Measurements from ENCODE around the gene EPS8. TPM values are rescaled to one million over a fixed set of nuclear protein-coding genes. Genes with fewer than 3 reads are reported as not detected.

The EPS8 gene
- total and polyA plus RNA-seq, 3 donors from 2014 or later, result 40.0 to 81.8 (median 65.3) TPM

DNA sequence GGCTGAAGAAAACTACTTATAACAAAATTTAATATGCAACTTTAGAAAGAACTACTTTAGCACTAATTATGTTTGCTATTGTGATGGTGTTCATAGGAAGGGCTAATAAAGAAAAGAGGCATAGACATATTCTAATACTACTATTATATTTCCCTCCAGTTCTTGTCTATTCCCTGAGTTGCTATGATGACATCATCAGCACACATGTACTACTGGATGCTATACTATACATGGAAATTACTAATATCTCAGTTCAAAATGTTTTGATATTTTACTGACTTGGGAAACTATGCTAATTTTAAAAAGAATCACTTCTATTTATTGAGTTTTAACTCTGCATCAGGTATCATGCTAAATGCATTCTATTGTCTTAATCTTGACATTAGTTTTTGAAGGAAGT lies 101.6 kb downstream of the EPS8 start:
- intact Hi-C loops (cut with DNase I; ENCODE audit: low total_unique reads), result no loop called here
- no peak for DNase-seq
- H3K27ac ChIP-seq, result peak overlapping the region in 1 of 2 donors; percentile 73

DNA sequence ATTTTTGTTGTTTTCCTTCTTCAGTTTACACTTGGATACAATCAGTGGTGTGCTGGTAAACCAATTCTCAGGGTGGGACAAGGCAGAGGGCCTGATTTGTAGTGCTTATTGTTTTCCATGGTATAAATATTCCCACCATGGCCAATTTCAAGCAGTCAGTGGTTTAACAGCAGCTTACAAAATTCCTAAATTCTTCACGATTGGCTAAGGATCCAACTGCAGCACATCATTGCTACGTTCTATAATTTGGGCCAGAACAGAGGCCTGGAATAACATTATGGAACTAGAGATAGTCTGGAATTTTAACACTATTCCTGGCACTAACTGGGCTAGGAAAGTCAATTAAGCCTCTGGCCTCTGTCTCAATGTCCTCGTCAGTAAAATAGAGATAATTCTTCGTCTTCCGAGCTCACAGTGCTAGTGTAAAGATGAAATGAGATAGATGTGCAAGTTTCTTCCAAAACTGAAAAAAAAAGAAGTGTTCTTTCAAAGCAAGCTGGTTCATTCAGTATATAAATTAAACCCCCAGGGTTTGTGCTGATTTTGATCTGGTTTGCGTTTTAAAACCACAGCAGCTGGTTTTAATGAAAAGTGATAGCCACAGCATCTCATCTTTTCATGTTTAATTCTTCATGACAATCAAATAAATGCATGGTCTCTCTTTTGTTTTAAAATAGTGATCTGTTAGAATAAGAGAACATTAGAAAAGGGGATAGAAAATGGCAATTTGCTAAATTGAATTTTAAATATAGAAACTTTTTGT lies 104.1 kb downstream of the EPS8 start:
- Histone ChIP-seq H3K36me3 (ENCODE audit: low read depth, missing control alignments) (no peaks in the 10 kb centered on the region), H3K9me3 (no peaks in the 10 kb centered on the region), H3K27me3 (no peaks in the 10 kb centered on the region), H3K4me1 (peaks cover 11% of the 10 kb centered on the region), H3K27ac (no peak overlapping the region), H3K4me3 (no peak overlapping the region)
- no peak for DNase-seq
- WGBS, 2 donors, result 76 to 77% methylated on average over 6 of the region's 6 CpGs
- intact Hi-C loops (cut with DNase I; ENCODE audit: low total_unique reads), result no loop called here
- no peak for TF ChIP-seq POLR2A (IDR thresholded peaks at IDR 0.05)
- TF ChIP-seq, protein P1, sequence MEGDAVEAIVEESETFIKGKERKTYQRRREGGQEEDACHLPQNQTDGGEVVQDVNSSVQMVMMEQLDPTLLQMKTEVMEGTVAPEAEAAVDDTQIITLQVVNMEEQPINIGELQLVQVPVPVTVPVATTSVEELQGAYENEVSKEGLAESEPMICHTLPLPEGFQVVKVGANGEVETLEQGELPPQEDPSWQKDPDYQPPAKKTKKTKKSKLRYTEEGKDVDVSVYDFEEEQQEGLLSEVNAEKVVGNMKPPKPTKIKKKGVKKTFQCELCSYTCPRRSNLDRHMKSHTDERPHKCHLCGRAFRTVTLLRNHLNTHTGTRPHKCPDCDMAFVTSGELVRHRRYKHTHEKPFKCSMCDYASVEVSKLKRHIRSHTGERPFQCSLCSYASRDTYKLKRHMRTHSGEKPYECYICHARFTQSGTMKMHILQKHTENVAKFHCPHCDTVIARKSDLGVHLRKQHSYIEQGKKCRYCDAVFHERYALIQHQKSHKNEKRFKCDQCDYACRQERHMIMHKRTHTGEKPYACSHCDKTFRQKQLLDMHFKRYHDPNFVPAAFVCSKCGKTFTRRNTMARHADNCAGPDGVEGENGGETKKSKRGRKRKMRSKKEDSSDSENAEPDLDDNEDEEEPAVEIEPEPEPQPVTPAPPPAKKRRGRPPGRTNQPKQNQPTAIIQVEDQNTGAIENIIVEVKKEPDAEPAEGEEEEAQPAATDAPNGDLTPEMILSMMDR (IDR thresholded peaks at IDR 0.05), result no peak

More for the DNA sequence above, 101.6 kb downstream of the EPS8 start:
- Histone ChIP-seq H3K36me3 (ENCODE audit: low read depth, missing control alignments) (no peaks in the 10 kb centered on the region), H3K4me1 (peaks cover 20% of the 10 kb centered on the region), H3K4me3 (no peak overlapping the region), H3K9me3 (no peaks in the 10 kb centered on the region), H3K27me3 (no peaks in the 10 kb centered on the region)
- TF ChIP-seq POLR2A (IDR thresholded peaks at IDR 0.05), result no peak
- TF ChIP-seq, protein P1 (IDR thresholded peaks at IDR 0.05), result no peak

DNA sequence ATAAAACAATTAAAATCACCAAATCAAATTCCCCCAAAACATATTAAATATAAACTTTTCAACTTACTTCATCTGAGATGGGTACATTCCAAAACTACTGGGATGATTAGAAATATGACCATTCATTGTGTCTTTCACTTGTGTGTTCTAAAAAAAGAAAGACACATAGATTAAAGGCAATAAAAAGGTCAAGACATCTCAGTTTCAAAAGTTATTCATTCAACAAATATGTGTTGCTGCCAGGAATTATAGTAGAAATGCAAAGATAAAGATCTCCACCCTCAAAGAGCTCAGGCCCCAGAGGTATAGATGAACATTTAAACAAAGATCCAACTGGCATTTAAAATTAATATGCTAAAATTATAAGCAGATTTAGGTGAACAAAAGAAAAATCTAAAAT lies 106.4 kb downstream of the EPS8 start:
- TF ChIP-seq, protein P1 (IDR thresholded peaks at IDR 0.05), result no peak
- TF ChIP-seq POLR2A (IDR thresholded peaks at IDR 0.05), result no peak

DNA sequence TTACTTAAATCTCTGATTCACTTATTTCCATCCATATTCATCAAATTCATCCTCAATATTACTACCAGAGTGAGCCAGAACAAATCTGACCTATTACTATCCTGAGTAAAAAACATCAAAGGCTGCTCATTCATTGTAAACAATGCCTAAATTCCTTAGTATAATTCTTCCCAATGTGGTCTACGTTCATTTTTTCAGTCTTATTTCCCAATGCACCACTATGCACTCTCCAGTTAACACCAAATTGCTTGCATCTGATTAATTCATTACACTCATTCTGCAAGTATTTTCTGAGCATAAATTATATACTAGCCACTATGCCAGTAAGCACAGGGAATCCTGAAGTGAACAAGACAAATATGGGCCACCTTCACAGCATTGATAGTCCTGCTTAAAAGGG lies 110.0 kb downstream of the EPS8 start:
- DNase-seq, result no peak
- H3K4me3 ChIP-seq, result no peak overlapping the region
- H3K9me3 ChIP-seq, result no peaks in the 10 kb centered on the region
- no peaks in the 10 kb centered on the region for H3K36me3 ChIP-seq (ENCODE audit: low read depth, missing control alignments)
- H3K4me1 ChIP-seq, result no peaks in the 10 kb centered on the region
- no peaks in the 10 kb centered on the region for H3K27me3 ChIP-seq
- intact Hi-C loops (cut with DNase I; ENCODE audit: low total_unique reads), result no loop called here
- no peak for TF ChIP-seq POLR2A (IDR thresholded peaks at IDR 0.05)
- TF ChIP-seq, protein P1 (IDR thresholded peaks at IDR 0.05), result no peak
- WGBS, 2 donors, result 83 to 96% methylated on average over 1 of the region's 1 CpG
- H3K27ac ChIP-seq, result no peak overlapping the region

More for the DNA sequence above, 106.4 kb downstream of the EPS8 start:
- DNase-seq, result no peak
- intact Hi-C loops (cut with DNase I; ENCODE audit: low total_unique reads), result no loop called here
- Histone ChIP-seq H3K9me3 (no peaks in the 10 kb centered on the region), H3K4me3 (no peak overlapping the region), H3K36me3 (ENCODE audit: low read depth, missing control alignments) (no peaks in the 10 kb centered on the region), H3K27me3 (no peaks in the 10 kb centered on the region), H3K27ac (no peak overlapping the region), H3K4me1 (no peaks in the 10 kb centered on the region)

DNA sequence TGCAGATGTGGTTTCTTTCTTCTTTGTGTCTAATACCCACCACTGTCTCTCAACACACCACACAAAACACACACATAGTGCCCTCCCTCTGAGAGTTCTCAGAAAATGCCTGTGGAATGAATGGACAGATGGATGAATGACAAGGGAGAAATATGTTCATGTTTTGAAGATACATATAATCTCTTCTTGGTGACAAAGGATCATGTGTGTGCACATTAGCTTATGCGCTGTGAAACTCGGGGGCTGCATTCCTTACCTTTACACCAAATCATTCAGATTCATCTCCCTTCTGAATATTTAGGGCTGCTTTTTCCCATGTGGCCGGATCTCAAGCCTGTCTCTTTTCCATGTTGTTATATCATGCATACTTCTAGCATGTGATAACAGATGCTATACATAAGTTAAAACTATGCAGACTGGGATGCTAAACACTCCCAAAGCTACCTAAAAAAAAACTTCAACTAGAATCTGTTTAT lies 111.4 kb downstream of the EPS8 start:
- Histone ChIP-seq H3K9me3 (no peaks in the 10 kb centered on the region), H3K4me3 (no peak overlapping the region), H3K36me3 (ENCODE audit: low read depth, missing control alignments) (no peaks in the 10 kb centered on the region), H3K4me1 (no peaks in the 10 kb centered on the region), H3K27ac (no peak overlapping the region), H3K27me3 (no peaks in the 10 kb centered on the region)
- no peak for TF ChIP-seq POLR2A (IDR thresholded peaks at IDR 0.05)
- TF ChIP-seq, protein P1 (IDR thresholded peaks at IDR 0.05), result no peak
- intact Hi-C loops (cut with DNase I; ENCODE audit: low total_unique reads), result no loop called here
- WGBS, 2 donors, result 87 to 88% methylated on average over 3 of the region's 3 CpGs
- no peak for DNase-seq
